ENCODE results near the gene ZNF280B.

- TF ChIP-seq ZNF274 (IDR thresholded peaks at IDR 0.05; ENCODE audit: low read depth, low read length) (no peak), YY1 (IDR thresholded peaks at IDR 0.05; ENCODE audit: insufficient read depth, insufficient read length) (no peak), SUZ12 (IDR thresholded peaks at IDR 0.05; ENCODE audit: extremely low read depth, insufficient read depth, insufficient read length) (no peak)
Observed at GRCh38 chr22:22479116-22479515, 29.4 kb downstream of the ZNF280B start.
